SHP77 (cell line): ENCODE data around the gene FILIP1.

ENCODE experiments used
- DNase-seq, 2 experiments: peaks; one replicate each; lab custom pipeline; 2025; lab: John Stamatoyannopoulos, UW

FILIP1 gene

DNA sequence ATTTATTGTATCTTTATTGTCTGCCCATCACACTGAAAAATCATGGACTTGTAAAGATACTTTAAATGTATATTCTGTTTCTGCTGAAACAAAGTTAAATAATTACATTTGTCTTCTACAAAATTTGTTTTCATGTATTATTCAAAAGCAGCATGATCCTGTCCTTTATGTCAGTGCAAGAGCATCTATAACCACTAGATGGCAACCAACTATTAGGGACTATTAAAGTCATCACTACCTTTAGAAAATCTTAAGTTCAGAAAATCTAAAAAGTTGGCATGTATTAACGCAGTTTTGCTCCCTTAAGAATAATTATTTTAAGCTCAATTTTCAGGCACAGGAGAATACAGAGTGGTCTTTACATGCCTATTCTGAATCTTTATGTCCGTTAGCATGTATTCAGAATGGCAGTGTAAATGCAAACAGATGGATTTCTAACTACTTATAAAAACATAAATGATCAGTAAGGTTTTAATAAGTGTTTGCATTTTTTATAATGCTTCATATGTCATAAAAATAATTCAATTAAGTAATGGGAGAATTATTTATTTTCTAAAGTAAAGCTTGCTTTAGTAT lies 226.8 kb downstream of the FILIP1 start:
- DNase-seq = peak; percentile 26

DNA sequence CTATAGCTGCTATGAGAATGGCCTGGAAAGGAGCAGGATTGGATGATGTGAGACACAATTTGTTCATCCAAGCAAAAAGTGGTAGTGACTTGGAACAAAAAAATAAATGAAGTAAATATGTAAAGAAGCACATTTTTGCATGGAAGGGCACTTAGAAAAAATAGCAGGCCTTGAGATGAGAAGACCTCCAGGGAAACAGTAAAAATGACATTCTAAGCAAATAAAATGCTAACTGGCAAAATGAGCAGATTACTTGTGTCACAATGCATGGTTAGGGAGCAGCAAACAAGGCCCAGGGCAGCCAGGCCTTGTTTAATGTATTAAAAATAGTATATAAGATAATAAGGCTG lies 230.2 kb downstream of the FILIP1 start:
- DNase-seq = no peak

GRCh38 chr6:75262716-75263400 lies 230.7 kb downstream of the FILIP1 start:
- no peak for DNase-seq

- DNase-seq = no peak
Measured at GRCh38 chr6:75261299-75261698, 232.3 kb downstream of the FILIP1 start.

DNA sequence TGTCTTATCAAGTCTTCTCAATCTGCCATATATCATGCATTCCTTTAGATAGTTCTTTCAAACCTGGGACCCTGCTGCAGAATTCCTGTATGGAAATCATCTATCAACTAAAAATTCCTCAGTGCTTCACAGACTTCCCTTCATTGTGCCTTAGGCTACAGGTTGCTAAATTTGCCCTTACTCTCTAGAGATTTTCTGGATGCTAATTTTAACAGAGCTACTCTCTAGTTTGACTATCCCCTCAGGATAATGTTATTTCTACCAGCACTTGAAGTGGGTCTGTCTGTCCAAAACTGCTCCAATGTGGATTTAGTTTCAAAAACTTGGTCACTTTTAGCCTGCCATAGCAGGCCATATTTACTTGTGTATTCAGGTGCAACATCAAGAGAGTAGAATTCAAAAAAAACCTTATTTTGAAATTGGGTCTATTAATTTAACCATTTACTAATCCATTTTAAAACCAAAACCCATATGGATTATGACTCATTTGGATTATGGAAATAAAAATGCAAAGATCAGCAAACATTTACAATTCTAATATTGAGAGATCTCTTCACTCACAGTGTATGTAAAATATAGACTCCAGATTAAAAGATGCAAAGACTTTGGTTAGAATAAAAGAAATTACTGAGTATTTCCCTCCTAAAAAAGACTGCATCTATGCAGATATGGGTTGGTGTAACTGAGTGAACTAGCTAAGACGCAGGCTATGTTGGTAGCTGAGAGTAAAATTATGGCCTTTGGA lies 236.1 kb downstream of the FILIP1 start:
- no peak for DNase-seq

- no peak for DNase-seq
Measured at GRCh38 chr6:75250552-75250951, 243.0 kb downstream of the FILIP1 start.

DNA sequence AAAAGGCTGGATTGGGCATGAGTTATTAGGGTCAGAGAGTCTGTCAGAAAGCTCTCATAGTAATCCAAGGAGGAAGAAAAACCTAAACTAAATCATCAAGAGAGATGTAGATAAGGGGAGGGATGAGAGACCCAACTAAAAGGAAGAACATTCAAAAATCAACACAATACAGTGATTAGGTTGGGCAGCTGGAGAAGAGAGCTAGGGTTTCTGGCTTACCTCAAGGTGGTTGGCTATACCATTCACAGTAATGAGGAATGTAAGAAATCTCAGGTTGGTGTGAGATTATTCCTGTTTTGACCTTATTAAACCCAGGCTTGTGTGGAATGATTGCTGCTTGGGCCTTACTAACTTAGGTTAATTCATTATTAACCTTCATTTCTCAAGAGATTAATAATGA lies 243.8 kb downstream of the FILIP1 start:
- no peak for DNase-seq

GRCh38 chr6:75246386-75246785 lies 247.2 kb downstream of the FILIP1 start:
- DNase-seq = no peak

DNA sequence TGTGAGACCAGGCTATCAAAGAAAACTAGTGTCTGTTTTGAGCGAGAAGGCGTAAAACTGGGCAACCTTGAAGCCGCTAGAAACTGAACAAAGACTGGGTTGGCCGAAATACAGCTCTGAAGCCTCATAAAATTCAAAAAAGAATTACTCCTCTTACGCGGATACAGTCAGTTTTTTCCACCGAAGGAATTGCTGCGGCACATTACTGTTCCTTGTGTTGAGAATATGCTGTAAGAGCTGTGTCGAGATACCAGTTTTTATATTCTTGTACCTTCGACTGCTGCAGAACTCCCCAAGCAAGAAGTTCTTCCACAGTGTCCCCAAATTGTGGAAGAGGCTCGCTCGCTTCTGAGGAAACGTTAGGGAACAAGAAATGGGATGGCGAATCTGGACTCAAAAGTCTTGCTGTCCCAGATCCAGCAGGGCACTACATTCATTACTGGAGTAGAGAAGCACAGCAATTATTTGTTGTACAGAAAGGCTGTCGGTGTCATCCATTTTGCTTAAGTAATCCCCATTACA lies 249.5 kb downstream of the FILIP1 start:
- no peak for DNase-seq

- peak; percentile 94 to 98 for DNase-seq
Measured at GRCh38 chr6:75243333-75244062, 250.1 kb downstream of the FILIP1 start, which contains the start of gene COX7A2. TSS of gene COX7A2 (minus strand) at chr6:75243801. CDS start at chr6:75243734, 67 bp downstream.
